Tibial nerve (tissue), 4 donors: ENCODE measurements around the gene SLC9A2.

Experiments used
- EP300 ChIP-seq, 2 donors: sonication (generic); formaldehyde crosslinking; IDR thresholded peaks; one replicate each; pipeline ENCODE4 v1.6.1; 2017; ENCODE audit warnings: antibody characterized with exemption in 2 of 2, mild to moderate bottlenecking in 1 of 2
- POLR2A ChIP-seq, 2 donors: fragments of 450-650 bp; IDR thresholded peaks; one replicate each; pipeline ENCODE4 v1.6.1; 2017; ENCODE audit warnings: antibody characterized with exemption in 2 of 2, mild to moderate bottlenecking in 2 of 2, moderate library complexity in 2 of 2
- TF ChIP-seq, protein P1 (sequence below), 5 experiments: fragments of 200-600 bp in 3 of 5; fragments of 450-650 bp in 2 of 5; sonication (generic) in 3 of 5; IDR thresholded peaks; one replicate each; pipeline ENCODE4 v1.5.1; 2016 to 2019; ENCODE audit warnings: antibody characterized with exemption in 5 of 5, mild to moderate bottlenecking in 3 of 5, moderate library complexity in 2 of 5

DNA sequence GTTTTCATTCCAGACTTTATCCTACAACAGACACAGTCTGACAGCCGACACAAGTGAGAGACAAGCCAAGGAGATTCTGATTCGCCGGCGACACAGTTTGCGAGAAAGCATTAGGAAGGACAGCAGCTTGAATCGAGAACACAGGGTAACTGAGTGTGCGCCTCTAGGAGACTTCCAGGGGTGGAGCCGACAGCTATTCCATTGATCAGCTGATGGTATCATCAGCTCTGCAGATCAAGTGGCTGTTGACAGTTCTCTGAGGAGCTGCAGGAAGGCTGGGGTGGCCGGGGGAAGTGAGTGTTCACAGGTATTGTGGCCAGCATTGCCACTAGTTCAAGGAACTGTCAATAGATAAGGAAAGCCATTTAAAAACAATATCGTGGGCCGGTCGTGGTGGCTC, 85.2 kb downstream of the SLC9A2 start:
- TF ChIP-seq POLR2A (IDR thresholded peaks at IDR 0.05): no peak
- TF ChIP-seq, protein P1, sequence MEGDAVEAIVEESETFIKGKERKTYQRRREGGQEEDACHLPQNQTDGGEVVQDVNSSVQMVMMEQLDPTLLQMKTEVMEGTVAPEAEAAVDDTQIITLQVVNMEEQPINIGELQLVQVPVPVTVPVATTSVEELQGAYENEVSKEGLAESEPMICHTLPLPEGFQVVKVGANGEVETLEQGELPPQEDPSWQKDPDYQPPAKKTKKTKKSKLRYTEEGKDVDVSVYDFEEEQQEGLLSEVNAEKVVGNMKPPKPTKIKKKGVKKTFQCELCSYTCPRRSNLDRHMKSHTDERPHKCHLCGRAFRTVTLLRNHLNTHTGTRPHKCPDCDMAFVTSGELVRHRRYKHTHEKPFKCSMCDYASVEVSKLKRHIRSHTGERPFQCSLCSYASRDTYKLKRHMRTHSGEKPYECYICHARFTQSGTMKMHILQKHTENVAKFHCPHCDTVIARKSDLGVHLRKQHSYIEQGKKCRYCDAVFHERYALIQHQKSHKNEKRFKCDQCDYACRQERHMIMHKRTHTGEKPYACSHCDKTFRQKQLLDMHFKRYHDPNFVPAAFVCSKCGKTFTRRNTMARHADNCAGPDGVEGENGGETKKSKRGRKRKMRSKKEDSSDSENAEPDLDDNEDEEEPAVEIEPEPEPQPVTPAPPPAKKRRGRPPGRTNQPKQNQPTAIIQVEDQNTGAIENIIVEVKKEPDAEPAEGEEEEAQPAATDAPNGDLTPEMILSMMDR (IDR thresholded peaks at IDR 0.05): no peak
- TF ChIP-seq EP300 (IDR thresholded peaks at IDR 0.05): no peak
